ENCODE results near the gene PARP3.

- TF ChIP-seq CTCF (IDR thresholded peaks at IDR 0.05) (no peak), POLR2A (IDR thresholded peaks at IDR 0.05) (no peak), POLR2AphosphoS5 (IDR thresholded peaks at IDR 0.05; ENCODE audit: insufficient read depth in 1 of 2, low read depth in 1 of 2) (no peak)
Measured at GRCh38 chr3:51984269-51984647, 42.1 kb downstream of the PARP3 start.

Measured in vagina (tissue), 2 donors.